ENCODE results near the gene OR5H1. TPM values are rescaled to one million over a fixed set of nuclear protein-coding genes. Genes with fewer than 3 reads are reported as not detected.

Gene OR5H1
- total and polyA plus RNA-seq, 9 donors = 0.01 to 0.05 TPM; not detected in 7

GRCh38 chr3:98182196-98182595 is 51.7 kb downstream of the OR5H1 start:
- Histone ChIP-seq H3K9me3 (replicated peaks; ENCODE audit: control insufficient read depth, low read depth, low read length) (no peaks in the 10 kb centered on the region), H3K27ac (ENCODE audit: low read length) (no peak overlapping the region), H3K27me3 (ENCODE audit: control insufficient read depth, insufficient read depth, low read length) (no peaks in the 10 kb centered on the region), H3K4me1 (ENCODE audit: control insufficient read depth, insufficient read depth, low read length) (no peaks in the 10 kb centered on the region), H3K4me3 (ENCODE audit: low read length) (no peak overlapping the region), H3K36me3 (ENCODE audit: control insufficient read depth, insufficient read depth, low read length) (no peaks in the 10 kb centered on the region)
- no peak for DNase-seq

GRCh38 chr3:98185180-98185579 is 54.7 kb downstream of the OR5H1 start:
- no peaks in the 10 kb centered on the region for H3K36me3 ChIP-seq (ENCODE audit: control insufficient read depth, insufficient read depth, low read length)
- no peaks in the 10 kb centered on the region for H3K9me3 ChIP-seq (replicated peaks; ENCODE audit: control insufficient read depth, low read depth, low read length)
- peak; percentile 5 for DNase-seq
- H3K27ac ChIP-seq (ENCODE audit: low read length) = no peak overlapping the region
- H3K27me3 ChIP-seq (ENCODE audit: control insufficient read depth, insufficient read depth, low read length) = no peaks in the 10 kb centered on the region
- H3K4me3 ChIP-seq (ENCODE audit: low read length) = no peak overlapping the region
- H3K4me1 ChIP-seq (ENCODE audit: control insufficient read depth, insufficient read depth, low read length) = no peaks in the 10 kb centered on the region

Other genes with a start within 250 kb of the OR5H1 start
- gene RIOX2, start 158.3 kb upstream of the OR5H1 start, total RNA-seq = 38.6 TPM
- gene RIOX2, start 158.3 kb upstream of the OR5H1 start, polyA plus RNA-seq (ENCODE audit: insufficient read depth in 1 of 8, insufficient read length in 8 of 8, low replicate concordance in 1 of 8) = 10 to 100 TPM; 34.6 to 44.7 (median 38.8) TPM
- gene GABRR3, start 95.4 kb upstream of the OR5H1 start, total RNA-seq = not detected
- gene GABRR3, start 95.4 kb upstream of the OR5H1 start, polyA plus RNA-seq (ENCODE audit: insufficient read depth in 1 of 8, insufficient read length in 8 of 8, low replicate concordance in 1 of 8) = not detected
- not detected for gene OR5AC2, start 43.5 kb upstream of the OR5H1 start, total RNA-seq
- gene OR5AC2, start 43.5 kb upstream of the OR5H1 start, polyA plus RNA-seq (ENCODE audit: insufficient read depth in 1 of 8, insufficient read length in 8 of 8, low replicate concordance in 1 of 8) = not detected
- not detected for gene OR5H14, start 16.8 kb downstream of the OR5H1 start, total RNA-seq
- under 1 TPM in 1 of 8 donors, not detected in 7; 0.03 TPM for gene OR5H14, start 16.8 kb downstream of the OR5H1 start, polyA plus RNA-seq (ENCODE audit: insufficient read depth in 1 of 8, insufficient read length in 8 of 8, low replicate concordance in 1 of 8)
- gene OR5H15, start 36.0 kb downstream of the OR5H1 start, total RNA-seq = not detected
- not detected for gene OR5H15, start 36.0 kb downstream of the OR5H1 start, polyA plus RNA-seq (ENCODE audit: insufficient read depth in 1 of 8, insufficient read length in 8 of 8, low replicate concordance in 1 of 8)
- gene OR5H6, start 133.5 kb downstream of the OR5H1 start, total RNA-seq = not detected
- gene OR5H6, start 133.5 kb downstream of the OR5H1 start, polyA plus RNA-seq (ENCODE audit: insufficient read depth in 1 of 8, insufficient read length in 8 of 8, low replicate concordance in 1 of 8) = not detected
- gene OR5H2, start 151.8 kb downstream of the OR5H1 start, total RNA-seq = not detected
- gene OR5H2, start 151.8 kb downstream of the OR5H1 start, polyA plus RNA-seq (ENCODE audit: insufficient read depth in 1 of 8, insufficient read length in 8 of 8, low replicate concordance in 1 of 8) = not detected
- gene OR5K4, start 223.1 kb downstream of the OR5H1 start, total RNA-seq = not detected
- gene OR5K4, start 223.1 kb downstream of the OR5H1 start, polyA plus RNA-seq (ENCODE audit: insufficient read depth in 1 of 8, insufficient read length in 8 of 8, low replicate concordance in 1 of 8) = not detected